Erythroblast (primary cell): ENCODE measurements around the gene AHCY.

Experiments
- GATA1 ChIP-seq: IDR thresholded peaks from 2 replicates; pipeline ENCODE4 v1.6.1; 2011; ENCODE audit warnings: low read depth, mild to moderate bottlenecking, control low read depth, low read length, moderate library complexity
- POLR2A ChIP-seq: IDR thresholded peaks from 2 replicates; pipeline ENCODE4 v1.6.1; 2011; ENCODE audit warnings: mild to moderate bottlenecking, low read length

GRCh38 chr20:34294563-34294962 lies 8.6 kb downstream of the AHCY start:
- TF ChIP-seq POLR2A (no peak), GATA1 (no peak)
